Erythroblast (primary cell): ENCODE measurements around the gene ARL2.

Experiments used
- GATA1 ChIP-seq: IDR thresholded peaks from 2 replicates; pipeline ENCODE4 v1.6.1; 2011; ENCODE audit warnings: low read depth, mild to moderate bottlenecking, control low read depth, low read length, moderate library complexity
- POLR2A ChIP-seq: IDR thresholded peaks from 2 replicates; pipeline ENCODE4 v1.6.1; 2011; ENCODE audit warnings: mild to moderate bottlenecking, low read length

GRCh38 chr11:64967375-64967774, 46.6 kb upstream of the ARL2 start:
- TF ChIP-seq POLR2A (no peak), GATA1 (no peak)
